ENCODE results near the gene P2RY11.

Gene P2RY11

GRCh38 chr19:10093295-10094186 is 18.0 kb upstream of the P2RY11 start:
- DNase-seq (ENCODE audit: low spot score) = no peak

- DNase-seq (ENCODE audit: low spot score) = no peak
Observed at GRCh38 chr19:10095622-10095947, 15.9 kb upstream of the P2RY11 start.

GRCh38 chr19:10095948-10096614 is 15.4 kb upstream of the P2RY11 start:
- peak; percentile 95 for DNase-seq (ENCODE audit: low spot score)

- no peak for DNase-seq (ENCODE audit: low spot score)
Observed at GRCh38 chr19:10096615-10096963, 14.9 kb upstream of the P2RY11 start.

DNA sequence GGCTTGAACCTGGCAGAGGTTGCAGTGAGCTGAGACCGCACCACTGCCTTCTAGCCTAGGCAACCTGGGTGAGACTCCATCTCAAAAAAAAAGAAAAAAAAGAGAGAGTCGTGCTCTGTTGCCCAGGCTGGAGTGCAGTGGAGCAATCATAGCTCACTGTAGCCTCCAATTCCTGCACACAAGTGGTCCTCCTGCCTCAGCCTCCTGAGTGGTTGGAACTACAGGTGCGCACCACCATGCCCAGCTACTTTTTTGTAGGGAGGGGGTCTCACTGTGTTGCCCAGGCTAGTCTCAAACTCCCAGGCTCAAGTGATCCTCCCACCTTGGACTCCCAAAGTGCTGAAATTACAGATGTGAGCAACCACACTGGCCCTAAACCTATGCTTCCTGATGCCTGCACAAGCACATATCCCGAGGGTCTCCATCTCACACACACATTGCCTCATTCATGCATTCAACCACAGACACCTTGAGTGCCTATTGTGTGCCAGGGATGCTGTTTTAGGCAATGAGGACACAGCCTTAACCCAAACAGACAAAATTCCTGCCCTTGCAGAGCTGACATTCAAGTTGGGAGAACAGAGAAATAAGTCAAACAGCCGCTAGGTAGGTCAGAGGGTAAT is 11.2 kb upstream of the P2RY11 start:
- no peak for DNase-seq (ENCODE audit: low spot score)

- no peak for DNase-seq (ENCODE audit: low spot score)
Observed at GRCh38 chr19:10102787-10103236, 8.7 kb upstream of the P2RY11 start.

DNA sequence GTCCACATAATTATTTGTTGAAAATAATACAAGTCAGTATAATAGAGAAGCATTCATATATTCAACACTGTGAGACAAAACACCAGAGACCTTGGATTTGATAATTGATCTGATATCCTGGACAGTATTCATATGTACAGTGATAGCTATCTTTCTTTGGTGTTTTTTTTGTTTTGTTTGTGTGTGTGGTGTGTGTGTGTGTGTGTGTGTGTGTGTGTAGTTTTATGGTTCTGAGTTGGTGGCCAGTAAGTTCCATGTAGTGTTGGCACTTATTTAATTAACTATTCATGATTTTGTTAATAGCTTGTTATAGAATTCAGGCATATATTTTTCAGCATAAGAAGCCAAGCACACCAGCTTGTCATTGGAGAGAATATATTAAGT is 7.4 kb upstream of the P2RY11 start:
- no peak for DNase-seq (ENCODE audit: low spot score)

GRCh38 chr19:10104665-10105508 is 6.6 kb upstream of the P2RY11 start:
- DNase-seq (ENCODE audit: low spot score) = no peak

DNA sequence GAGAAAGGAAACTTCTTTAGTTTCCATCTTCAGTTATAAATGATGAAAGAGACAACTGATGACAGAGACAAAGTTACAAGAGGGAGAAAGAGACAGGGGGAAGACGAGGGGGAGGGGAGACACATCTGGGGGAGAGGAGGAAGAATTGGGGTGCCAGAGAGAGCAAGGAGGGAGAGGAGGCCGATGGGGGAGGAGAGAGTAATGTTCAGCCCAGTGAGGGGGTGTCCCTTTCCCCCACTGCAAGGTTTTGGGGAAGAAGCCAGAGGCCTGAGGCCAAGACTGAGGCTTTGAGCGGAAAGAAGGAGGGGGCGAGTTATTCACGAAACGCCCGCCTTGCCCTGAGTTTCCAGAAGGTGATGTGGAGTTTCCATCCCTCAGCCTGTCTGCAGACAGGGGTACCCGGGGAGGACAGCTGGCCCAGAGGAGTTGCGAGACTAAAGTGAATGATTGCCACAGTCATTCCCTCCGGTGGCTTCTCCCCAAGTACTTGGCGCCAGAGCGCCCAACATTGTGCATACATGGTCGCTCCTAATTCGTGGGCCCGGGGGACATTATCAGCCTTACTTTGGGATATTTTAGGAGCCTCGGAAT is 5.9 kb upstream of the P2RY11 start:
- DNase-seq (ENCODE audit: low spot score) = no peak

- peak; percentile 98 for DNase-seq (ENCODE audit: low spot score)
Observed at GRCh38 chr19:10106100-10106936, 5.2 kb upstream of the P2RY11 start, which contains the start of gene PPAN. Gene PPAN, plus strand, starts transcription at chr19:10106362. Its CDS starts 33 bp downstream, at chr19:10106395.

GRCh38 chr19:10107254-10107653 is 4.2 kb upstream of the P2RY11 start:
- no peak for DNase-seq (ENCODE audit: low spot score)

DNA sequence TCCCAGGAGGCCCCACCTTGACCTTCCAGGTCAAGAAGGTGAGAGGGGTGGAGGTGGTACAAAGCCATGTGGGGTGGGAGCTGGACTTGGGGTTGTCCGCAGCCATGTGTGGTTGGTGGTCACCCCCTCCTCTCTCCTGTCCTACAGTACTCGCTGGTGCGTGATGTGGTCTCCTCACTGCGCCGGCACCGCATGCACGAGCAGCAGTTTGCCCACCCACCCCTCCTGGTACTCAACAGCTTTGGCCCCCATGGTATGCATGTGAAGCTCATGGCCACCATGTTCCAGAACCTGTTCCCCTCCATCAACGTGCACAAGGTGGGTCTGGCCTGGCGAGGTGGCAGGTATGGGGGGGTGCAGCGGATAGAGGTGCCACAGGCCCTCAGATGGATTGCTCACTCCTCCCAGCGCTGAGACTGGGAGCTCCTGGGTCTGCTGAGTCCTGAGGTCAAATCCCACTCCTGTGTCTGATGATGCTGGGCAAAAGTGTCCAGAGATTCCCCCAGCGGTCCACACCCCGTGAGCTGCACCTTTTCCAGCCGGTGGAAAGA is 3.6 kb upstream of the P2RY11 start:
- DNase-seq (ENCODE audit: low spot score) = no peak

DNA sequence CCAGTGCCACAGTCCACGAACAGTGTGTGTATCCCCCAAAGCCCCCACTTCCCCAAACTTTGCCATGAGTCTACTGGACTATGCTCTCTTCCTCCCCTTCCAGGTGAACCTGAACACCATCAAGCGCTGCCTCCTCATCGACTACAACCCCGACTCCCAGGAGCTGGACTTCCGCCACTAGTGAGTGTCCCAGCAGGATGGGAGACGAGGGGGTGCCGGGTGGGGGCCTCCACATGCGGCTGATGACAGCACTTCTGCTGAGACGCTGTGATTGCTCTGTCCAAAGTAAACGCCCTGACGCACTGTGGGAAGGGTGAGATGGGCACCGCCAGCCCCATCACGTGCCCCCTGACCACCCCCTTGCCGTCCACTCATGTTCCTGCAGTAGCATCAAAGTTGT is 2.0 kb upstream of the P2RY11 start:
- DNase-seq (ENCODE audit: low spot score) = no peak

DNA sequence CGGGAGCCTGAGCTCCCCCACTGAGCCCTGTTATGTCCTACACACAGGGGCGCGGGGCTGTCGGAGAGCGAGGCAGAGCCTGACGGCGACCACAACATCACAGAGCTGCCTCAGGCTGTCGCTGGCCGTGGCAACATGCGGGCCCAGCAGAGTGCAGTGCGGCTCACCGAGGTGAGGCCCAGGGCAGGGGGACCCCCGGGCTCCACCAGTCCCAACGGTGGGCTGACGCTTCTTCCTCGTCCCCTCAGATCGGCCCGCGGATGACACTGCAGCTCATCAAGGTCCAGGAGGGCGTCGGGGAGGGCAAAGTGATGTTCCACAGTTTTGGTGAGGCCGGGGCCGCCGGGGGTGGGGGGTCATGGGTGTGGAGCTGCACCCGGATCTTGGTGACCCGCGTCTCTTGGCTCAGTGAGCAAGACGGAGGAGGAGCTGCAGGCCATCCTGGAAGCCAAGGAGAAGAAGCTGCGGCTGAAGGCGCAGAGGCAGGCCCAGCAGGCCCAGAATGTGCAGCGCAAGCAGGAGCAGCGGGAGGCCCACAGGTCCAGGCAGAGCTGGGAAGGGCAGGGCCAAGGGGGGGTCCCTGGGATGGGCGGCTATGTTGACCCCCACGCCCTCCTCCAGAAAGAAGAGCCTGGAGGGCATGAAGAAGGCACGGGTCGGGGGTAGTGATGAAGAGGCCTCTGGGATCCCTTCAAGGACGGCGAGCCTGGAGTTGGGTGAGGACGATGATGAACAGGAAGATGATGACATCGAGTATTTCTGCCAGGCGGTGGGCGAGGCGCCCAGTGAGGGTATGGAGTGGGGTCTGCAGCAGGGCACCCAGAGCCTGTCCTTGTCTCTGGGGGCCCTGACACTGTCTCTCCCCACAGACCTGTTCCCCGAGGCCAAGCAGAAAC is 1.2 kb upstream of the P2RY11 start:
- no peak for DNase-seq (ENCODE audit: low spot score)

DNA sequence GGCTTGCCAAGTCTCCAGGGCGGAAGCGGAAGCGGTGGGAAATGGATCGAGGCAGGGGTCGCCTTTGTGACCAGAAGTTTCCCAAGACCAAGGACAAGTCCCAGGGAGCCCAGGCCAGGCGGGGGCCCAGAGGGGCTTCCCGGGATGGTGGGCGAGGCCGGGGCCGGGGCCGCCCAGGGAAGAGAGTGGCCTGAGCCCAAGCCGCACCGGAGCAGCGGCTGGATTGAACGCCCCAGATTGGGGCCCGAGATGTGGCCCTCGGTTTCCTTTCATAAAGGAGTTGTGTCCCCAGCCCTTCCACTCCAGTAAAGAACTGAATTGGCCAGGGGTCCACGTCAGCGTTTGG is 548 bp upstream of the P2RY11 start:
- DNase-seq (ENCODE audit: low spot score) = no peak

GRCh38 chr19:10112037-10112761 is 706 bp downstream of the P2RY11 start:
- DNase-seq (ENCODE audit: low spot score) = peak; percentile 20

DNA sequence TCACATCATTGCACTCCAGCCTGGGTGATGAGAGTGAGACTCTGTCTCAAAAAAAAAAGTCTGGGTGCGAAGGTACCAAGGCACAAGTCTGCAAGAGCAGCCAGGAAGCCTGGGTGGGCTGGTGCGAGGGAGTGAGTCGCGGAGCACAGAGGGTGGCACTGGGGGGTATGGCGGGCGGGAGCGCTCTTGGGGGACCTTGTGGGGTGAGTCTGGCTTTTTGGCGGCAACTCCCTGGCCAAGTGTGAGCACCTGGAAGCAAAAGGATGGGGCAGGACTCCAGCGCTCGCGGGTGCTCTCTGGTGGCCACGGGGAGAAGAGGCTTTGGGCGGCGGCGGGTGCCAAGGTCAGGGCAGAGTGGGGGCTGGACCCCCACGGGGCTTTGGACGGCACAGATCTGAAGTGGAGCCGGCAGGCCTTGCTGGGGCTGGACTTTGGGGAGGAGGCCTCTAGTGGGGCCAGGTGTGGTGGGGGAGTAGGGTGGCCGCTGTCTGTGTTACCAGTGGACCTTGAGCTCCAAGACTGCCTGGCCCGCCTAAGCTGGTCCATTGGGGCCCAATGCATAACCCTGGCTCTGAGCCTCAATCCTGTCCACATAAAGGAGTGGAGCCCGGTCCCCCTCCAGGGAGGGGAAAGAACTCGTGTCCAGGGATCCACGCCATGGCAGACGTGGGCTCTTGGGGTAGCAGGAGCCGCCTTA is 1.6 kb downstream of the P2RY11 start:
- DNase-seq (ENCODE audit: low spot score) = peak; percentile 59

DNA sequence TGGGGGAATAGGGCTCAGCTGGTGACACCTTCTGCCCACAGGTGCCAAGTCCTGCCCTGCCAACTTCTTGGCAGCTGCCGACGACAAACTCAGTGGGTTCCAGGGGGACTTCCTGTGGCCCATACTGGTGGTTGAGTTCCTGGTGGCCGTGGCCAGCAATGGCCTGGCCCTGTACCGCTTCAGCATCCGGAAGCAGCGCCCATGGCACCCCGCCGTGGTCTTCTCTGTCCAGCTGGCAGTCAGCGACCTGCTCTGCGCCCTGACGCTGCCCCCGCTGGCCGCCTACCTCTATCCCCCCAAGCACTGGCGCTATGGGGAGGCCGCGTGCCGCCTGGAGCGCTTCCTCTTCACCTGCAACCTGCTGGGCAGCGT is 2.1 kb downstream of the P2RY11 start:
- no peak for DNase-seq (ENCODE audit: low spot score)
